ENCODE data around the gene ACSL1.

GRCh38 chr4:184812199-184812542 is 13.6 kb downstream of the ACSL1 start:
- TF ChIP-seq, protein P1, sequence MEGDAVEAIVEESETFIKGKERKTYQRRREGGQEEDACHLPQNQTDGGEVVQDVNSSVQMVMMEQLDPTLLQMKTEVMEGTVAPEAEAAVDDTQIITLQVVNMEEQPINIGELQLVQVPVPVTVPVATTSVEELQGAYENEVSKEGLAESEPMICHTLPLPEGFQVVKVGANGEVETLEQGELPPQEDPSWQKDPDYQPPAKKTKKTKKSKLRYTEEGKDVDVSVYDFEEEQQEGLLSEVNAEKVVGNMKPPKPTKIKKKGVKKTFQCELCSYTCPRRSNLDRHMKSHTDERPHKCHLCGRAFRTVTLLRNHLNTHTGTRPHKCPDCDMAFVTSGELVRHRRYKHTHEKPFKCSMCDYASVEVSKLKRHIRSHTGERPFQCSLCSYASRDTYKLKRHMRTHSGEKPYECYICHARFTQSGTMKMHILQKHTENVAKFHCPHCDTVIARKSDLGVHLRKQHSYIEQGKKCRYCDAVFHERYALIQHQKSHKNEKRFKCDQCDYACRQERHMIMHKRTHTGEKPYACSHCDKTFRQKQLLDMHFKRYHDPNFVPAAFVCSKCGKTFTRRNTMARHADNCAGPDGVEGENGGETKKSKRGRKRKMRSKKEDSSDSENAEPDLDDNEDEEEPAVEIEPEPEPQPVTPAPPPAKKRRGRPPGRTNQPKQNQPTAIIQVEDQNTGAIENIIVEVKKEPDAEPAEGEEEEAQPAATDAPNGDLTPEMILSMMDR (IDR thresholded peaks at IDR 0.05), result no peak
- no peak for TF ChIP-seq EP300 (IDR thresholded peaks at IDR 0.05)
